ENCODE data around the gene PPAN.

DNA sequence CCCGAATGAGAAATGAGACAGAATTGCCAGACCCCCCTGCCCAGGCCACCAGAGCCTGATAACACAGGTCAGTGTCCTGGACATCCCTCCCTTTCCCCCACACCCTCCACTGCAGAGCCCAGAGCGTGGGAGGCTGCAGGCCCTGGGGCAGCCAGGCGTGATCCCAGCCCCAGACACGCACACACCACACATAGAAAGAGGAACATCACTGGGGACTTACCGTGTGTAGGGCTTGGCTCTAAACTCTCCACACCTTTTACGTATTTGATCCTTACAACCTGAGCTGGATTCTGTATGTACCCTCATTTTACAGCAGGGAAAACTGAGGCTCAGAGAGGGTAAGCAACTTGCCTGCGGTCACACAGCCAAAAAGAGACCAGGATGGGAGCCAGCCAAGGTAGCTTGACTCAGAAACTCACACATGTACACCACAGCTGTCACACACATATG, 3.4 kb upstream of the PPAN start:
- TF ChIP-seq POLR2AphosphoS5 (IDR thresholded peaks at IDR 0.05; ENCODE audit: low read depth, low read length) = no peak
- no peak for TF ChIP-seq POLR2A (IDR thresholded peaks at IDR 0.05; ENCODE audit: low read depth, low read length)

All from GM12892 (cell line).